GM21423 (cell line): ENCODE results near the gene SPACA7.

Experiments used
- ATAC-seq: cut with Tn5 transposase; IDR thresholded peaks from one replicate; pipeline ENCODE4 v1.9.1; 2021; ENCODE audit warnings: mild to moderate bottlenecking, moderate library complexity; ENCODE audit not compliant: unreplicated experiment

The SPACA7 gene

DNA sequence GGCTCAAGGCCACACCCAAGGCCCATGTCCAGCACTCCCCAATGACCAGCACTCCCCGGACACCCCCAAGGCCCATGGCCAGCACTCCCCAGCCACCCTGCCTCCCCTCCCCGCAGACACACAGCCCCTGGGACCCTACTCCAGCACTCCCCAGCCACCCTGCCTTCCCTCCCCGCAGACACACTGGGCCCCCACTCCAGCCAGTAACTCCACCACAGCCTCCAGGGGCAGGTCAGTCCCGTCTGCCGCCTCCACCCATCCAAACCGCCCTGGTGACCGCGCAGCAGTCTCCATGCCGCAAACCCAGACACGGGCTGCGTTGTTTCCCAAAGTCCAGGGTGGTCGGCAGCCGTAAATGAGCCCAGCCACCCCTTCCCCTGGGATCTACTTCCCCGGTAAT is 70.7 kb downstream of the SPACA7 start:
- ATAC-seq: no peak

DNA sequence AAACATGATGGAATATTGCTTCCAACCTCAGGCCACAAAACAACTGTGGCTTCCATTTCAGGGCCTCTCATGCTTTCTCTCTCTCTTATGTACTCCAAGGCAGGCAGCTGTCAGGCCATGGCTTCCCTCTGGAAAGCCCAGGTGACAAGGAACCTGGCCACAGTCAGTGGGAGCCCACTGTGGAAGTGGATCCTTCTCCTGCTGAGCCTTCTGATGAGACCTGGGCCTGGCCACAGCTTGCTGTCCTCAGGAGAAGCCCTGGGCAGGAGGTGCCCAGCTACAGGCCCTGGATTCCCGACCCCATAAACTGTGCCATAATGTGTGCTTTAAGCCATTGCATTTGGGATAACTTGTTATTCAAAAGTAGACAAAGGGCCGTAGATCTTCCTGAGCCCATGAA is 71.2 kb downstream of the SPACA7 start:
- ATAC-seq: no peak

DNA sequence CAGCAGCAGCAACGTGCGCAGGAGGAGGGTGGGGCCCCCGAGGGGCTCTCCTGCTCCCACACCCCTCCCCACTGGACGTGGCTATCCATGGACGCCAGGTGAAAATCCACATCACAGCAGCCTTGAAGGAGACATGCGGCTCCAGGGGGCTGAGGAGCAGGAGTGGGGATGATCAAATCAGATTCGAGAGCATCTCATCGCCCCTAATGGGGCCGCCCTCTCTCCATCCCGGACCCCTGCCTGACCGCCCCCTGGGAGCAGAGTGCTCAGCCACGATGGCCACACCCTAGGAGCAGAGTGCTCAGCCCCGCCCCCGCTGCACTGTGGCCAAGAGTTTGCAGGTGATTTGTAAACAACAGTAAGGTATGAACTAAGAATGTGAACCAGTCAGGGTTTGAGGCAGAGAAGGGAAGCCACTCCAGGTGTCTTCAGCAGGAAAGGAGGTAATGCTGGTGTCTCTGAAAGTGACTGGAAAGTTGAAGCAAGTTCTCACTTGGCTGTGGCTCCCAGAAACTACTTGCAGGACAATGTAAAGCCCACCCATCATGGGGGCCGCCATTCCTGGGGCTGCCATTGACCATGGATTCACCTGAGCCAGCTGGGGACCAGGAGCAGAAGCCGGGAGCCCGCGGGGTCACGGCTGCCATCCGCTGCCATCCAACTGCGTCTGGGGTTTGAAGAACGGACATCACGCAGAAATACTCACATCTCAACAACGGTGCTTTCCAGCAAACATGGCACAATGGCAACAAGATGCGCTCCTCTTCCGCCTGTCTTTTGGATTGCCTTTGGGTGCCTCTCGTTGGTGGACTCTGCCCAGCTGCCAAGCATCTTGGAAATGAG is 71.8 kb downstream of the SPACA7 start:
- ATAC-seq: no peak

DNA sequence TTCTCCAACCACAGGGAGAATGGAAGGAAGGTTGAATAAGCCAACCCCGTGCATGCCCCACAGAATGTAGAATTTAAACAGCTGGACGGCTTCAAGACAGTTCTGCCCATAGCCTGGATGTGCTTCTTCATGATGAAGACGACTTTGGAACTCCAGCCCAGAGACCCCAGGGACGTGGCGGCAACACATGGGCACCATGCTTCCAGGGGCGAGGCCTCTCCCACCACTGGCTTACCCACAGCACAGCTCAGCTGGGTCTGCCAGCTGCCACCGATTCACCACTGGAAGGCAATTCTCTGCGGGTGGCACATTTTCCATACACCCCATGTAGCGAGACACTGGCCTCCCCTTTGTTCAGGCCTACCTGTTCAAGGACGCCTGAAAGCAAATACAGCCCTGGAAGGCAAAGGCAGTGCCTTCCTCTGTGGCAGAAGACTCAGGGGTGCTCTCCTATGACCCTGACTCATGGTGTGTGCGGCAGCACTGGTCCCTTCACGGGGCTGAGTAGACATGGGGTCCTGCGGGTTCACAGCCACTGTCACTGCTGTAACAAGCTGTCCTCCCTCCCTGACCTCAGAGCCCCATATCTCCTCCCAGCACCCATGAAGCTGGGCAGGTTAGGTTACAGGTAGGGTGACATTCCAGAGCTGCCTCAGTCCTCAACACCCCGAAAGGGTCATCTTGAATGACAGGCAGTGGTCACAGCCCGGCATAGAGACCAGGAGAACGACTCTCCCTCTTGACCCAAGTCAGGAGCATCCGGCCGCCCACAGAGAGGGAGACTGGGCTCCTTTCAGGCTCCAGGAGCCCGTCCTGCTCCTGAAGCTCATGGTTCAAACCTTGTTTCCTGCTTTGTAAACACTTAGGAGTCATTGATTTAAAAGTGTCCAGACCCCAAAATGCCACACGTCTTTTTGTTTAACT is 72.7 kb downstream of the SPACA7 start:
- ATAC-seq: no peak

DNA sequence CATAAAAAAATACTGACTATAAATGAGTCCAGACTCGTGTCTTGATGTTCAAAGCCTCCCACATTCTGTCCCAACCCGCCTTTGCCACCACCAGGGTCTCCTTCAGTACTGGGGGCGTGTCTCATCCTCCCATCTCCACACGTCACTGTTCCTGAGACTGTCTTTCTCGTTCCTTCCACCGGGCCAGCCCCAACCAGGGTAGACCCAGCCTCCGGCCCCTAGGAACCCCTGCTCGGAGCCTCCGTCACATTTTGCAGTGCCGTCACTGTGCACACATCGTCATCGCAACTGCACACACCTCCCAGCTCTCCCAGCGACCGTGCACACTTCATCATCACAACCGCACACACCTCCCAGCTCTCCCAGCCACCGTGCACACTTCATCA is 73.4 kb downstream of the SPACA7 start:
- no peak for ATAC-seq

DNA sequence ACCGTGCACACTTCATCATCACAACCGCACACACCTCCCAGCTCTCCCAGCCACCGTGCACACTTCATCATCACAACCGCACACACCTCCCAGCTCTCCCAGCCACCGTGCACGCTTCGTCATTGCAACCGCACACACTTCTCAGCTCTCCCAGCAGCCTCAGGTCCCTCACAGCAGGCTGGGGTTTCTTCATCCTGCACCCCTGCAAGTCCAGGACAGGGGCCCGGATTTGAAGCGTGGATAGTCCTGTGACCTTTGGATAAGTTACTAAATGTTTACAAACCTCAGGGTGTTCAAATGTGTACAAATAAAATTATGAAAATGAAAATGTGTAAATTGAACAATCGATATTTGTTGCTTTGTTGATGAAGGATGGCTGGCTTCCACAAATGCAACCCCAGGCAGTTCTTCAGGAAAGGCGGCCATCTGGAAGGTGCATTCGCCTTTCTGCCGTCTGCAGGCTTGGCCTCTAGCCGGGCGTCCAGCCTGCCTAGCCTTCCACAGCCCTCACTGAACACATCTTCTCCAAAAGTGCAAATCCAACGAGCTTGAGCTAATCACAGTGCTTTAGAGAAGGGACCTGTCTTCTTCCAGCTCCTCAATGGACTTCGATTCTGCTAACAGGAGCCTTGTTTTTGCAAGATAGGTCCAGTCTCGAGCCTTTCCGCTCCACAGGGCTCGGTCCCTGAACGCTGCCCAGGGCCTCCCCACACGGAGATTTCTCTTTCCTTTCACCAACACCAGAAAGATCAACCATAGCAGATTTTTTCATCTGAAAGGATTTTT is 74.2 kb downstream of the SPACA7 start:
- no peak for ATAC-seq

DNA sequence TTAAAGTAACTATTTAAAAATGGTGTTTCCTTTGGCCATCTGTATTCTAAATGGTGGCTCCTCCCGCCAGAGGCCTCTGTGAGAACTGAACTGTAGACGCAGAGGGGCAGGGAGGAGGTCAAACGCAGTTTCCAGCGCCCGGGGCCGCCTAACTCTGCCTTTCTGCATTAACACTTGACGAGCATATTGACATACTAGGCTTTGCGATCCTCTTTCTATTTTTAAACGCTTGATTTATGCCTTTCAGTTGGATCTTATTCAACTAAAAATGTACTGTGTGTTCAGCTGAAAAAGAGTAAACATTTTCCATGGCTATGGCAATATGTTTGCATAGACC is 74.7 kb downstream of the SPACA7 start:
- ATAC-seq: no peak

DNA sequence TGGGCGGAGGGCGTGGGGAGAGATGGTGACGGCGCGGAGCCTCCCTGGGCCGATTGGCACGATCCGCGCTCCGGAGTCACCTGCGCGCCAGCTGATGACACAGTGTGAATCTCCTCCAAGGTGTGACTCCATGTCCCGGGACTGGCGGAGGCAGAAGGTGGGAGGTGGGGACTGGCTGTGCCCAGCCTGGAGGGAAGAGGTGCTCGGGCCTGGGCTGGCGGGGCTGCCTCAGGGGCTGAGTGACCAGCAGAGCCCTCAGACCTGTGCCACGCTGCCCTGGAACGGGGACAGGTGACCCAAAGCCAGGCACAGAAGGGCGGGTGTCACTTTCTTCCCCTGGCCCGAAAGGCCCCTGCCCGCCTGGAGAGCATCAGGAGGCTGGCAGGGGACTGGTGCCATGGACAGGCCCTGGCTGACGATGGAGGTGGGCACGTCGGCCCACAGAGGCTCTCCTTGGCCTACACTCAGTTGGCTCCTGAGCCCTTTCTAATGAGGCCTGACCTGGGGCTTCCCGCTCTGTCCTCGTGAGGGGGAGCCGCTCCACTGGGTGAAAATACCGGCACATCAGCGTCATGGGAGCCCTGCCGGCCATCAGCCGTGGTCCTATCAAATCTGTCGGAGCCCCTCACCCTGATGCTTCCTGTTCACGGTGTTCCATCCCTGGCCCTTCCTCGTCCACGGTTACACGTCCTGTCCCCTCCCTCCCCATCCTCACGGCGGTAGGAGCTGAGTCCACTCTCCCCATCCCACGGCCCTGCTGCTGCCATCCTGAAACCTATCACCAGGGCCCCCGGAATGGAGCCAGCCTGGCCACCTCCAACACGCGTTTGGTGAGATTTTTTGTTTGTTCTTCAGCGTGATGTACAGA is 75.6 kb downstream of the SPACA7 start:
- ATAC-seq: no peak

DNA sequence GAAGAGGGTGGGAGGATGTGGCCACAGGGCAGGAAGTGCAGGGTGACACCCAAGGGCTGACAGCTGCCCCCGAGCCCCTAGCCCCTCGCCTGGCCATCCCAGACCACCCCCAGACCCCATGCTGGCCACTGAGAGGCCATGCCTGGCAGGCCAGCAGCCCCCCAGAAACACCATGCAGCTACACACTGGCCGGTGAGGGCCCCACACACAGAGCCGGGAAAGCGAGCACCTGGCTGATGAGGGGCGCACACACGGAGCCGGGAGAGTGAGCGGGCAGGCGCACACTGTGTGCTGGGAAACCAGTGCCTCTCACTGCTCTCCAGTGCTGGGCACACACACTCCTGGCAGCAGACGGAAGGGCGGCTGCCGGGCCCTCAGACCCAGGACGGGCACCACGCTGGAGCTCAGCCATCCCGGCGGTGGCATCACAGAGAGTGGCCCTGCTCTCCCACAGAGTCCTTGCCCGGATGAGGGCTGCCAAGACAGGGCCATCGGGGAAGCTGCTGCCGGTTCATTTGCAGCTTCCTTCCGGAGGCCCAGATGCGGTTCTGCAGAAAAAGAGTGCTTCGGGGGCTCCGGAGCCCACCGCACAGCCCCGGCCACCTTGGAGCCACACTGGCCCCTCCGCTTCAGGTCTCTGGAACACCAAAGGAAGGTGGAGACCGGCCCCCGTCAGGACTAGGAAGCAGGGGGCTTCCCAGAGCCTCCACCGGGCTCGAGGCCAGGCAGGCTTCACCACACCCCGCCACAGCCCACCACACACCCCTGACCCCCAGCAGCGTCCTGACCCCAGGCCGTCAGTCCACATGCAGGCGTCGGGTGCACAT is 76.4 kb downstream of the SPACA7 start:
- no peak for ATAC-seq

DNA sequence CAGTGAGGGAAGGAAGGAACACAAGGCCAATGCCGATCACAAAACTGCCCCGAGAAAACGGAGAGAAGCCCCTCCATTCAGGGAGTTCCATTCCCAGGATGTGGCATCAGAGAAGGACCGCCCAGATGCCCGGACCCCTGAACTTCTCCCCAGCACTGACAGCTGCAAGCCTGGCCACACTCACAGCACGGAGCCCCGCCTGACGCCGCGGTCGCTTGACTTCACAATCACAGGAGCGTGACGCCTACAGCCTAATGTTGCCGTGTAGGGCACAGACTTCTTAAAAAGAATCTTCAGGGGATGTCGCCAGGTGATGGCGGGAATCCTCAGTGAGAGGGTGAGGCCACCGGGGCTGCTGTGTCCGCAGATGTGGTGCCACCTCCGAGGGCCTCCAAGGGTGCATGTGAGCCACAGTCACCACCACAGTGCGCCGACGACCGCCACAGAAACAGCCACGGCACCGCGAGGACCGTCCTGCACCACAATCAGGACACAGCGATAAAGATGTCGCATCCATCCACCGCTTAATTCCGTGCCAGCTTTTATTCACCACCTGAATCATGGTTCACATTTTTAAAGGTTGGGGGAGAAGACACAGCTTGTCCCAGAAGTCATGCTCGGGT is 77.2 kb downstream of the SPACA7 start:
- no peak for ATAC-seq

DNA sequence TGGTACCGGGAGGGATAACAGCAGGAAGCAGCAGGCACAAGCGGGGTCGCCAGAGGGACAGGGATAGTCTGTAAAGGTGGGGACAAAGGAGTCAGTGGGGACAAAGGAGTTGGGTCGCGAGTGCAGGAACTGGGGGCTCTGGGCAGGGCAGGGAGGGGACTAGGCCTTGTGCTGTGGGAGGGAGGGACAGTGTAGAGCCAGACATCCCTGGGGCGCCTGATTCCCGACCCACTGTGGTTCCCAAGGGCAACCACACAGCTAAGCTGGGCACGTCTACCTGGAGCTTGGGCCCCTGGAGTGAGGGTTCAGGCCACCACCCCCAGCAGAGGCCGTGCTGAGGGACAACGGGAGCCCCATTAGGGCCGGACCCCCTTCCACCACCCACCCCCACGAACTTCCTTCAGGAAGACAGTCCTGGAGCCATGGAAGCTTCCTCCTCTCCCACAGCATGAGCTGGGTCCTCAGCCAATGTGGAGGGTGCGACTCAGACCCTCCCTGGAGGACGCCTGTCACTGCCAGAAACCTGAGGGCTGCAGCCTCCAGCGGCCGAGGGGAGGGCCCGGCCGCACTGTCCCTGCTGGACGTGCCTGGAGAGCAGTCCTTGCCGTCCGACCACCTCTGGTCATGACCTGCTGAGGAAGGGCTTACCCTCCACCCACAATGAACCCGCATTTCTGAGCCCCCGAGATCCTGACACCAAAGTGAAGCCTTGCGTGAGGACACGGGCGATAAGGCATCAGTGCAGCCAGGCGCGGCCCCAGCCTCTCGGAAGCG is 77.9 kb downstream of the SPACA7 start:
- ATAC-seq: no peak

DNA sequence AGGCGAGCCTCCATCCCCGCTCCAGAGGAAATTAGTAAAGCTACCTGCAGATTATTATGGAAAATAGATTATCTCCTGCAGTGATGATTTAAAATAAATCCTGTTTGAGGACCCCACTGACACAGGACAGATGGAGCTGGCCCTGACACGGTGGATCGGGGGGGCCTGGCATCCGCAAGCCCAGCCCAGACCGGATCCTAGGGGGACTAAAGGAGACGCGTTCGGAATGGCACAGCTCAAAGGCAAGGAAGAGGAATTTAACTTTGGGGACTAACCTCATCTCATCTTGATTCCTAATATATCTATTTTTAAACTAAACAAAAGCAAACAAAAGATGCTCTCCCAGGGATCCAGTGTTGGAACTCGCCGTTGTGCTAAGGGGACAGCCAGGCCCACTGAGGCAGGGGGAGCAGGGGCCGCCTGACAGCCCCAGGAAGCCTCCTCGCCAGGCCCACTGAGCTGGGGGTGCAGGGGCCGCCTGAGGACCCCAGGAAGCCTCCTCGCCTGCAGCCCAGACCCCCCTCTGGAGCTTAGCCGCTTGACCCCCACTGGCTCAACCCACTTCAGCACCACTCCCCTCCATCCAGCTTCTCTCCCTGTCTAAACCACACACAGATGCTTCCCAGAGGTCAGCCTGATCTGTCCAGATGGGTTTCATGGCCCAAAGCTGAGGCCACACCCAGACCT is 78.6 kb downstream of the SPACA7 start:
- ATAC-seq: no peak

DNA sequence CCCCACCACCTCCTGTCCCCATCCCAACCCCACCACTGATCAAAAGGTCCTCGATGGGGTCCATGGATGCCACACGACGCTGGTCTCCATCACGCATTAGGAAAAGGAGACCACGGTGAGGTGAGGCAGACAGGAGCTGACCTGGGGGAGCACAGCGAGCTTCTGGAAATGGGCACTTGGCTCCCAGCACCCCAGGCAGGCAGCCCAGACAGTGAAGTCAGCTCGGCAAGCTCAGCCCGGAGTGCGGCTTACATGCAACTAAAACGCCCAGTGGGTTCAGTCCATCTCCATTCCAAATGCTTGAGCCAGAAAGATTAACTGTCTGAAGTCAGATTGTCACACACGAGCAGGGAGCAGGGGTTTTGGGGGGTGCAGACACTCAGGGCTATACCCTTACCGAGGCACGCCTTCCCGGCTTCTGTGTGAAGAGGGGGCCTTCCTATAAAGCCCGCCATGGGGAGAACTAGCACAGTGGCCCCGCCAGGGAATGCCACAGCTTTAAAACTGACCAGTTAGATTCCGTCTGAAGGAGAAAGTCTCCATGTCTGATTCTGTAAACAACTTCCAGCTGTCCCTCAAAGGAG is 79.4 kb downstream of the SPACA7 start:
- ATAC-seq: no peak

DNA sequence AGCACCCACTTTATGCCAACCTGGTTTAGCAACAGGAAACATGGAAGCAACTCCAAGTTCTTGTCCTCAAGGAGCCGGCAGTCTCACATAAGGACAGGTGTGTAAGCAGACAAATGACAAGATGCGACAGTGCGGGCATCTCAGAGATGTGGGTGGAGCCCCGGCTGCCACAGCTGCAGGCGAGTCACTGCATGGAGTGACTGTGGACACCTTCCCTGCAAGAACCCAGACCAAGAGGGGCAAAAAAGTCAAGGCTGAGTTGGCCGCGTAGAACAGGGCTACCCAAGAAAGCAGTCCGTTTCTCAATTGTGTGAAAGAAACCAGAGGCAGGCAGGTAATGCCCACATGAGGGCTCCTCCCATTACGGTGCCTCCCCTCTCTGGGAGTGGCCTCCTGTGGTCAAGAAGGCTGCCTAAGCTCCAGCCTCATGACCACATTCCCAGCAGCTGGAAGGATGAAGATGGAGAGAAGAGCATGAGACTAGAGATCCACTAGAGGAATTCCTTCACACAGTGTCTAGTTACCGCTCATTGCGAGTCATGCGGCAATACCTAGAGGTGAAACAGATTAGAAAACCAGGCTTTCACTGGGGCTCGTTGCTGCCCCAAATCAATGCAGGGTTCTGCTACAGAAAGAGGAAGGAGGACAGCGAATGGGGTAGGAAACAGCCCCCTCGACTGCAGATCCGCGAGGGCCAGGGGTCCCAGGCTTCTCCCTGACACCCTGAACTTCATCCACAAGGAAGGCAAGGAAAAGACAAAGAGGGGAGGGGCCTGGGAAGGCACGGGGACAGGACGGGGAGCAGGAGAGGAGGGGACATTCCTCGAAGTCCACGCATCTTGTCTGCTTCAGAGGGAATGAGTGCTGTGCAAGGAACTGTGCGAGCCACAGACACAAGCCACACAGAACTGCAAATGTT is 80.2 kb downstream of the SPACA7 start:
- no peak for ATAC-seq

DNA sequence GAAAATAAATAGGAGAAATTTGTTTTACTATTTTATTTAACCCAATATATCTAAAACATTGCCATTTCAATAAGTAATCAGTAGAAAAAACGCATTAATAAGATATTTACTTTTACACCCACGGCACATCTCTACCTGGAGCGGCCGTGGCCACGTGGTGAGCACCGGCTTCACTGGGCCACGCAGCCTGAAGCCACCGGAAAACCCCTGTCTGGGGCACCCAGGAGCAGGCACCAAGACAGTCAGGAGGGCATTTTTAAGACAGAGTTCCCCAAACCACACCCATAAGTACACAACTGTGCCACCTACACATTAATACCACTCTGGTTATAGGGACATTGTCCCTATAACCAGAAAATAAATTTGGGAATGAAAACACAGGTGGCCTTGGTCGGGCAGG is 80.9 kb downstream of the SPACA7 start:
- no peak for ATAC-seq

DNA sequence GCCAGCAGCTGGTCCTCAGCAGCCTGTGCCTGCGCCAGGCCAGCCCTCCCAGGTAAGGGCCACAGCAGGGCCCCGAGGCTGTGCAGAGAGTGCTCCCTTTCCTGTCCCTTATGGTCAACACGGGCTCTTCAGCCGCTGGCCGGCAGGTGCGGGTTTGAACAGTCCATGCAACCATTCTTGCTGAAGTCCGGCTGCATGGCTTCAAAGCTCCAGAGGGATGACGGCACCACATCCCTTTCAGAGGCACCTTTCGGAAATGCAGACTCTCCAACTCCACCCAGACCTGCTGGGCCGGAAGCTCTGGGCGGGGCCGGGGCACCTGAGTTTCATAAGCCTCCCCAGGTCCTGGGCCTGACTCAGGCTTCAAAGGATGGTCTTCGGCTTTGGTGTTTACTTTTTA is 81.3 kb downstream of the SPACA7 start:
- ATAC-seq: no peak
